H1 (cell line): ENCODE measurements around the gene LOXHD1.

Source experiments
- CBX8 ChIP-seq: fragments of 300-800, 300-1000 bp; sonication (generic); IDR thresholded peaks from 2 replicates; pipeline ENCODE4 v1.7.1; 2016; ENCODE audit warnings: low read depth, low read length, borderline replicate concordance
- CTCF ChIP-seq, 3 experiments: IDR thresholded peaks; 1 replicate in 2 of 3; 2 replicates in 1 of 3; pipeline versions ENCODE4 v1.5.1 to v1.6.1; 2011; ENCODE audit warnings: low read length in 3 of 3, mild to moderate bottlenecking in 3 of 3, inconsistent platforms in 2 of 3, low read depth in 1 of 3, moderate library complexity in 1 of 3; ENCODE audit not compliant: insufficient read depth in 1 of 3; ENCODE audit errors: control extremely low read depth in 1 of 3
- EGR1 ChIP-seq: IDR thresholded peaks from 2 replicates; pipeline ENCODE4 v1.6.1; 2011; ENCODE audit warnings: low read depth, low read length, borderline replicate concordance
- JUN ChIP-seq: IDR thresholded peaks from 2 replicates; pipeline ENCODE4 v1.6.1; 2011; ENCODE audit warnings: low read depth, mild to moderate bottlenecking, improper control_type of control experiment, low read length
- POLR2A ChIP-seq, 2 experiments: IDR thresholded peaks; 1 replicate in 1 of 2; 2 replicates in 1 of 2; pipeline ENCODE4 v1.6.1; 2011; ENCODE audit warnings: low read depth in 2 of 2, low read length in 2 of 2, mild to moderate bottlenecking in 2 of 2; ENCODE audit errors: control extremely low read depth in 1 of 2
- POLR2AphosphoS5 ChIP-seq: IDR thresholded peaks from 2 replicates; pipeline ENCODE4 v1.6.1; 2011; ENCODE audit warnings: low read depth, low read length
- ZNF274 ChIP-seq: IDR thresholded peaks from 2 replicates; pipeline ENCODE4 v1.7.0; 2012; ENCODE audit warnings: low read length, borderline replicate concordance; ENCODE audit errors: extremely low read depth
- TF ChIP-seq, protein P1 (sequence below): IDR thresholded peaks from 2 replicates; pipeline ENCODE4 v1.6.1; 2012; ENCODE audit warnings: inconsistent platforms

DNA sequence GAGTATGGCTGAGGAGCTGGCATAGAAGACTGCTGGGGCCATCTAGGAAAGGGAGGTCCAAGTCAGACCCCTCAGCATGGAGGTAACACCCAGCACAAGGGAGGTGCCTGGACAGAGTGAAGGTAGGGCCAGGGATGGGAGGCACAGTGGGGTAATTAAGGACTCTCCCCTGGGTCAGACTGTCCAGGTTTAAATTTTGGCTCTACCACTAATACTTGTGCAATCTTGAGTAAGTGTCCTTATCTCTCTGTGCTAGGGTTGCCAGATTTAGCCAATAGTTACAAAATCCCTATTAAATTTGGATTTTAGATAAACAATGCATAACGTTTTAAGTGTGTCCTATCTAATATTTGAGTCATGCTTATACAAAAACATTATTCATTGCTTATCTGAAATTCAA, 109.5 kb downstream of the LOXHD1 start:
- TF ChIP-seq CBX8 (no peak), CTCF (IDR thresholded peaks at IDR 0.05; ENCODE audit: control extremely low read depth in 1 of 3, insufficient read depth in 1 of 3, low read depth in 1 of 3, low read length in 3 of 3) (no peak), POLR2A (IDR thresholded peaks at IDR 0.05; ENCODE audit: control extremely low read depth in 1 of 2, low read depth in 2 of 2, low read length in 2 of 2) (no peak), POLR2AphosphoS5 (no peak), ZNF274 (no peak), JUN (no peak), EGR1 (no peak)
- TF ChIP-seq, protein P1, sequence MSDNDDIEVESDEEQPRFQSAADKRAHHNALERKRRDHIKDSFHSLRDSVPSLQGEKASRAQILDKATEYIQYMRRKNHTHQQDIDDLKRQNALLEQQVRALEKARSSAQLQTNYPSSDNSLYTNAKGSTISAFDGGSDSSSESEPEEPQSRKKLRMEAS, result no peak
